GM10266 (cell line): ENCODE results near the gene FAAP100.

Experiments
- DNase-seq: peaks from one replicate; pipeline ENCODE4 v3.0.0; 2012; ENCODE audit errors: extremely low spot score
- TF ChIP-seq, protein P1 (sequence below): IDR thresholded peaks from 2 replicates; pipeline ENCODE4 v1.5.1; 2012; ENCODE audit warnings: mild to moderate bottlenecking, low read depth; ENCODE audit not compliant: control insufficient read depth, insufficient read depth; ENCODE audit errors: missing control alignments

The FAAP100 gene

DNA sequence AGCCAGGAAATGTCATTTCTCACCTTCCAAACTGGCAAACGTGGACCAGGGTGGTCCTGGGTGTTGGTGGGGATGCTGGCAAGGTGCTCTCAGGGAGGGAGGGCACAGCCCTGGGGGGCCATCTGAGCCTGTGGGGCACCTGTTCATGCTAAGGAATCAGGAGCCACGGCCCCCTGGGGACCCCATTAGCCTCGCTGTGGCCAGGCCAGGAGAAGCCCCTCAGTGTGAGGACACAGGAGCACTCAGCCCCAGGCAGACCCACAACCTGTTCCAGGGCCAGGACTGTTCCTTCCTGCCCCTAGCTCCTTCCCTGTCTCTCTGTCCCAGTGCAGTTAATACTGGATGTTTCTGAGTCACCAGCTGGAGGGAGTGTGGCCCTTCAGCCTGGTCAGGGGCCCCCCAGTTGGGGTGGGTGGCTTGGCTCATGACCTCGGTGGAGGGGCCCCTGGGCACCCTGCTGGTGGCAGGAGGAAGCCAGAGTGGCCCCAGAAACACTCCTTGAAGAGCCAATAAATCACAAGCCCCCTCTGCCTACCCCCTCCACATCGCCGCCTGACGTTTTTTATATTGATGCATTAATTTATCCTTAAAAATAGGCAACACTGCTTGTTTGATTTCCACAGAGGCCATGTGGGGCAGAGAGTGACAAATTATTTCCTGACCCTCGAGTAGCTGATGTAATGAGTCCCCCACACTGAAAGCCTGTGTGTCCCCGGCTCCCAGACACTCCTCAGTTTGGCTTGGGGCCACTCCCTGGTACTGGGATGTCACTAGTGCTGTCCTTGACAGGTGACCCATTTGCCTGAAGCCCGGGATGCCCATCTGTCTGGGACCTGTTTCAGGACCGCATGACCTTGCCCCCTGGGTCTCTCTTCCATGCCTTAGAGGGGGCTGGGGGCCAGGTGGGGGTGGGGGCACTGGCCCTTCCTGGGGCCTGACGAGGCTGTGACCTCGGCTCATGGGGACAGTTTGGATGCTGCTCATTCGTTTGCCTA is 61.9 kb downstream of the FAAP100 start:
- TF ChIP-seq, protein P1, sequence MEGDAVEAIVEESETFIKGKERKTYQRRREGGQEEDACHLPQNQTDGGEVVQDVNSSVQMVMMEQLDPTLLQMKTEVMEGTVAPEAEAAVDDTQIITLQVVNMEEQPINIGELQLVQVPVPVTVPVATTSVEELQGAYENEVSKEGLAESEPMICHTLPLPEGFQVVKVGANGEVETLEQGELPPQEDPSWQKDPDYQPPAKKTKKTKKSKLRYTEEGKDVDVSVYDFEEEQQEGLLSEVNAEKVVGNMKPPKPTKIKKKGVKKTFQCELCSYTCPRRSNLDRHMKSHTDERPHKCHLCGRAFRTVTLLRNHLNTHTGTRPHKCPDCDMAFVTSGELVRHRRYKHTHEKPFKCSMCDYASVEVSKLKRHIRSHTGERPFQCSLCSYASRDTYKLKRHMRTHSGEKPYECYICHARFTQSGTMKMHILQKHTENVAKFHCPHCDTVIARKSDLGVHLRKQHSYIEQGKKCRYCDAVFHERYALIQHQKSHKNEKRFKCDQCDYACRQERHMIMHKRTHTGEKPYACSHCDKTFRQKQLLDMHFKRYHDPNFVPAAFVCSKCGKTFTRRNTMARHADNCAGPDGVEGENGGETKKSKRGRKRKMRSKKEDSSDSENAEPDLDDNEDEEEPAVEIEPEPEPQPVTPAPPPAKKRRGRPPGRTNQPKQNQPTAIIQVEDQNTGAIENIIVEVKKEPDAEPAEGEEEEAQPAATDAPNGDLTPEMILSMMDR = no peak
- no peak for DNase-seq
